HG03196 (cell line): ENCODE measurements around the gene DRGX.

Source experiments
- ATAC-seq: cut with Tn5 transposase; IDR thresholded peaks from one replicate; pipeline ENCODE4 v1.9.1; 2021; ENCODE audit not compliant: unreplicated experiment

Gene DRGX

GRCh38 chr10:49363309-49364031 lies 32.4 kb downstream of the DRGX start:
- no peak for ATAC-seq

- peak; percentile 65 for ATAC-seq
These were observed 33.2 kb downstream of the DRGX start for GRCh38 chr10:49362596-49363260.

DNA sequence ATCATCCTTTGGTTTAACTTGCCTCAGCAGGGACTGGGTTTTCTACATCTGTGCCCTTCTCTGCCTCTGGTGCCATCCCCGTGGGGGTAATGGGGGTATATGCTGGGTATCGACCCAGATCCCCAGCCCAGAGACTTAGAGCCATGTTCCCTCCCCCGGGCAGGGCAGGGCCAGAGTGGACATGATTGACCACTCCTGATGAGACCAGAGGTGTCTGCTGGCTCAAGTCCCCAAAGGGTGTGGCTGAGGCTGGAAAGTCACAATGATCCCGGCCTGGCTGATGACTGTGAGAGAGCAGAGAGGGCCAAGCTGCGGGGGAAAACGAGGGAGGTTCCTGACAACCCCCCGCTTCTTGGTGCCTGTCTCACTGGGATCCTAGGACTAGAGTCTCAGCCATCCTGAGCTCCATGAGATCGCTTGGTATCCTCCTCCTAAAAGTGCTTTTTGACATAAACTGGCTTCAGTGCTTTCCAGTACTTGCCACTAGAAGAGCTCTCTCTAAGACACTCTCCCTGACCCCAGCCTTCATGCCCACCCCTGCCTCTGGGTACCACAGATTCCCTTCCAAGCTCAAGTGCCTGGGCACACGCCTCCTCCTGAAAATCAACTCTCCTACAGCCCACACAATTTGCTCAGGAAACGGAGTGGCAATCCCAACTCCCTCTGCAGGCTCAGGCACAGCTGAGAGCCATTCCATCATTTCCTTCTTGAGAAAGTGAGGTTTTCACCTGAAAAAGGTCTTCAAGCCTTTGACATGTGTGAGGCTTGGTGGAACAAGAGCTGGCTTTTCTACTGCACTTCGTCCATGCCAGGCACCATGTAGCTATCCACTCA lies 33.9 kb downstream of the DRGX start:
- no peak for ATAC-seq

- ATAC-seq, result no peak
These were observed 34.7 kb downstream of the DRGX start for GRCh38 chr10:49361178-49361554.

- no peak for ATAC-seq
These were observed 35.4 kb downstream of the DRGX start for GRCh38 chr10:49360271-49361177.

- no peak for ATAC-seq
These were observed 36.3 kb downstream of the DRGX start for GRCh38 chr10:49359349-49360270.

DNA sequence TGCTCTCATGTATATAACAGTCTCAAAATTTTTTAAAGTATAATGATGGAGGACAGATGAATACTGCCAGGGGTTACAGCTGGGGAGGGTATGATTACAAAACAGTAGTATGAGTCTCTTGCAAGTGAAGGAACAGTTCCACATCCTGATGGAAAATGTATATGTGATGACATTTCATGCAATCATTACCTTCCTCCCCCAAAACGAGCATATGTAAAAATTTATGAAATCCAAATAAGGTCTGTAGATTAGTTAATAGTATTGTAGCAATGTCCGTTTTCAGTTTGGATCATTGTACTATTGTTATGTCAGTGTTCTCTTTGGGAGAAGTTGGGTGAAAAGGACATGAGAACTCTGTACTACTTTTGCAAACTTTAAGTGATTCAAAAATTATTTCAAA lies 38.0 kb downstream of the DRGX start:
- no peak for ATAC-seq

DNA sequence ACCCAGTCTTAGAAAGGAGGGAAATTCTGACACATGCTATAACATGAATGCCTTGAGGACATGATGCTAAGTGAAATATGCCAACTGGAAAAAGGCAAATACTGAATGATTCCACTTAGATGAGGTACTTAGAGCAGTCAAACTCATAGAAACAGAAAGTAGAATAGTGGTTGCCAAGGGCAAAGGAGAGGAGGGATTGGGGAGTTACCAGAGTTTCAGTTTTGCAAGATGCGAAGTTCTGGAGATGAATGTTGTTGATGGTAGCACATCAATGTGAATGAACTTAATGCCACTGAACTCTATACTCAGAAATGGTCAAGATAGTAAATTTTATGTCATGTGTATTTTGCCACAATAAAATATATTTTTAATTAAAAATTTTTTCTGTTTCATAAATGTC lies 38.9 kb downstream of the DRGX start:
- ATAC-seq, result no peak

DNA sequence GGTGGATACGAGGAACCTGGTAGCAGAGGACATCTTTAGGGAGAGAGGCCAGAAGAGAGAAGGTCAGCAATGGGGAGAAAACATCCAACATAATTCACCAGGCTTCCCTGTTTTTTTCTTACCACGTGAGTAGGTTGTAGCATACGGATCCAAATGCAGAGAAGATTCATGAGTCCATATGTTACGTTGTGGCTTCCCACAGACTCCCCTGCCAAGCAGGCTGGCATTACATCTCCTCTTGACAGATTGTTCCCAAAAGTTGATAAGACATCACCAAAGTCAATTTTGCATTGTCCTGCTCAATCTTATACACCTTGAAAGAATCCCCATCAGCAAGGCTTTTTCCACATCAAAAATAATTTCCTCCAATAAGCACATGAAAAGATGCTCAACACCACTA lies 39.7 kb downstream of the DRGX start:
- no peak for ATAC-seq

DNA sequence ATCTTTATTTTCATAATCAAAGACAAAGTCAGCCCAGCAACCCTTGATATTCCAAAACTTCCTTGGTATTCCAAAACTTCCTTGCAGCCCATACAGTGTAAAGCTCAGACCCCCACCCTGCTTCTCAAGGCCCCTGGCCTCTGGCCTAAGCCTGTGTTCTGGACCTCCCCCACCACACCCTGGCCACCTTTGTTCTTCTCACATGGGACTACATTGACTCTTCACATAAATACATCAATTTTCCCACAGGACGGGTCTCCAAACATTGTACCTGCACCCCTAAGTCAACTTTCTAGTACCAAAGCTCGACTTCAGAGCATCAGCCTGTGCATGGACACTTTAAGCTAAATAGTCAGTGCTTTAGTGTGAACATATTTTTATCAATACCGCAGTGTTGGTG lies 40.7 kb downstream of the DRGX start:
- no peak for ATAC-seq

- no peak for ATAC-seq
These were observed 41.3 kb downstream of the DRGX start for GRCh38 chr10:49354593-49354992.

GRCh38 chr10:49353895-49354566 lies 41.9 kb downstream of the DRGX start:
- ATAC-seq, result no peak

GRCh38 chr10:49353026-49353894 lies 42.6 kb downstream of the DRGX start:
- ATAC-seq, result no peak

- no peak for ATAC-seq
These were observed 43.6 kb downstream of the DRGX start for GRCh38 chr10:49352323-49352722.

- no peak for ATAC-seq
These were observed 44.2 kb downstream of the DRGX start for GRCh38 chr10:49351669-49352068.

GRCh38 chr10:49350846-49351532 lies 44.9 kb downstream of the DRGX start:
- no peak for ATAC-seq

DNA sequence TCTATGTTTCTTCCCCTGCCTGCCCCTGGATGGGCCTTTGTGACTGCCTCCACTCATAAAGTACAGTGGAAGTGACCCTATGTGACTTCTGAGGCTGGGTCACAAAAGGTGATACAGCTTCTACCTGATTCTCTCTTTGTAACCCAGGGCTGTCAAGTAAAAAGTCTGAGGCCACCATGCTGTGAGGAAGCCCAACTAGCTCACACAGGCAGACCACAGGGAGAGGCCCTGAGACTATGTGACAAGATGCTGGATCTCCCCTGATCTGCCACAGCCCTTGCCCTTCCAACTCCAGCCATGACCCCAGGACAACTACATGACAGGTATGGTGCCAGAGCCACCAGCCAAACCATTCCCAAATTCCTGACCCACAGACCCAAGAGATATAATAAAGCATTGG lies 45.8 kb downstream of the DRGX start:
- no peak for ATAC-seq

- ATAC-seq, result no peak
These were observed 46.5 kb downstream of the DRGX start for GRCh38 chr10:49349390-49349789.
